ENCODE measurements around the gene CYS1.

CYS1 gene

GRCh38 chr2:10047616-10048500, 32.4 kb downstream of the CYS1 start:
- DNase-seq (ENCODE audit: low read depth in 2 of 2) = no peak

- DNase-seq (ENCODE audit: low read depth in 2 of 2) = no peak
Measured at GRCh38 chr2:10046931-10047330, 33.3 kb downstream of the CYS1 start.

GRCh38 chr2:10045561-10046355, 34.5 kb downstream of the CYS1 start:
- DNase-seq (ENCODE audit: low read depth in 2 of 2) = no peak

GRCh38 chr2:10043906-10044601, 36.2 kb downstream of the CYS1 start:
- peak; percentile 77 to 95 for DNase-seq (ENCODE audit: low read depth in 2 of 2)

GRCh38 chr2:10043256-10043905, 36.8 kb downstream of the CYS1 start, which contains the start of gene KLF11:
KLF11 (plus strand) TSS chr2:10043550; CDS start chr2:10043717, 167 bp downstream.
- peak; percentile 63 to 69 for DNase-seq (ENCODE audit: low read depth in 2 of 2)

GRCh38 chr2:10042301-10043161, 37.7 kb downstream of the CYS1 start:
- no peak for DNase-seq (ENCODE audit: low read depth in 2 of 2)

GRCh38 chr2:10041711-10042110, 38.5 kb downstream of the CYS1 start:
- no peak for DNase-seq (ENCODE audit: low read depth in 2 of 2)

GRCh38 chr2:10039658-10040410, 40.4 kb downstream of the CYS1 start:
- DNase-seq (ENCODE audit: low read depth in 2 of 2) = no peak

GRCh38 chr2:10038716-10039115, 41.5 kb downstream of the CYS1 start:
- no peak for DNase-seq (ENCODE audit: low read depth in 2 of 2)

- DNase-seq (ENCODE audit: low read depth in 2 of 2) = no peak
Measured at GRCh38 chr2:10038123-10038522, 42.1 kb downstream of the CYS1 start.

GRCh38 chr2:10036095-10036884, 43.9 kb downstream of the CYS1 start:
- DNase-seq (ENCODE audit: low read depth in 2 of 2) = peak in 1 of 2 donors; percentile 13

GRCh38 chr2:10035633-10036032, 44.6 kb downstream of the CYS1 start:
- no peak for DNase-seq (ENCODE audit: low read depth in 2 of 2)

- DNase-seq (ENCODE audit: low read depth in 2 of 2) = no peak
Measured at GRCh38 chr2:10035053-10035422, 45.2 kb downstream of the CYS1 start.

- DNase-seq (ENCODE audit: low read depth in 2 of 2) = no peak
Measured at GRCh38 chr2:10034333-10035052, 45.7 kb downstream of the CYS1 start.

- DNase-seq (ENCODE audit: low read depth in 2 of 2) = no peak
Measured at GRCh38 chr2:10033251-10034006, 46.8 kb downstream of the CYS1 start.

- no peak for DNase-seq (ENCODE audit: low read depth in 2 of 2)
Measured at GRCh38 chr2:10032746-10033105, 47.5 kb downstream of the CYS1 start.

GRCh38 chr2:10031886-10032745, 48.1 kb downstream of the CYS1 start:
- no peak for DNase-seq (ENCODE audit: low read depth in 2 of 2)

Measured in stimulated activated CD4-positive, alpha-beta T cell treated with anti-CD3 and anti-CD28 coated beads, Interleukin-1b, Interleukin-23, amount 100 ng/mL, for 1 hour (primary cell).